Common myeloid progenitor, CD34-positive (primary cell): Measurements from ENCODE around the gene FTO.

Experiments
- CTCF ChIA-PET: fragments of 350-600 bp; sonication (Branson Sonifier 250); formaldehyde crosslinking; loops from one replicate; lab custom pipeline; 2021; ENCODE audit warnings: antibody characterized with exemption; lab: Charles Lee
- POLR2A ChIA-PET: fragments of 350-600 bp; sonication (Branson Sonifier 250); formaldehyde crosslinking; loops from one replicate; lab custom pipeline; 2021; ENCODE audit warnings: antibody characterized with exemption; lab: Charles Lee
- DNase-seq, 3 donors: peaks; one replicate each; pipeline versions ENCODE4 v3.0.0 to v3.0.0-alpha.2; 2013
- H3K27ac ChIP-seq, 2 experiments: 1 replicate in 1 of 2; 2 replicates in 1 of 2; pipeline ENCODE4 v1.7.0; 2013; ENCODE audit warnings: inconsistent platforms in 2 of 2, low read length in 2 of 2, mild to moderate bottlenecking in 2 of 2, low read depth in 1 of 2, moderate library complexity in 1 of 2; ENCODE audit not compliant: severe bottlenecking in 2 of 2, insufficient read depth in 1 of 2, poor library complexity in 1 of 2
- H3K27me3 ChIP-seq, 5 experiments: replicated peaks in 2 of 5; 1 replicate in 3 of 5; 2 replicates in 2 of 5; pipeline versions ENCODE4 v1.6.1 to v1.7.0; 2013; ENCODE audit warnings: low read length in 4 of 5, mild to moderate bottlenecking in 2 of 5, moderate library complexity in 2 of 5, inconsistent platforms in 1 of 5; ENCODE audit not compliant: insufficient read depth in 5 of 5, control insufficient read depth in 4 of 5
- H3K36me3 ChIP-seq, 4 experiments: 1 replicate in 2 of 4; 2 replicates in 2 of 4; pipeline versions ENCODE4 v1.6.1 to v1.7.0; 2013; ENCODE audit warnings: low read length in 3 of 4, control low read depth in 1 of 4, mild to moderate bottlenecking in 1 of 4; ENCODE audit not compliant: control insufficient read depth in 4 of 4, insufficient read depth in 4 of 4
- H3K4me1 ChIP-seq, 4 experiments: 1 replicate in 3 of 4; 2 replicates in 1 of 4; pipeline versions ENCODE4 v1.6.1 to v1.7.1; 2013; ENCODE audit warnings: low read length in 3 of 4, mild to moderate bottlenecking in 3 of 4, control low read depth in 1 of 4, inconsistent platforms in 1 of 4, moderate library complexity in 1 of 4; ENCODE audit not compliant: control insufficient read depth in 4 of 4, insufficient read depth in 4 of 4; ENCODE audit errors: control extremely low read depth in 1 of 4
- H3K4me3 ChIP-seq, 7 experiments: 1 replicate in 4 of 7; 2 replicates in 3 of 7; pipeline versions ENCODE4 v1.5.1 to v1.7.0; 2013; ENCODE audit warnings: mild to moderate bottlenecking in 7 of 7, low read length in 6 of 7, moderate library complexity in 6 of 7, inconsistent platforms in 2 of 7, low read depth in 2 of 7, control low read depth in 1 of 7; ENCODE audit not compliant: insufficient read depth in 4 of 7, control insufficient read depth in 1 of 7; ENCODE audit errors: extremely low read depth in 1 of 7
- H3K9me3 ChIP-seq, 5 experiments: 1 replicate in 4 of 5; 2 replicates in 1 of 5; pipeline versions ENCODE4 v1.6.1 to v1.7.1; 2013; ENCODE audit warnings: low read length in 4 of 5, mild to moderate bottlenecking in 2 of 5, inconsistent platforms in 1 of 5, low read depth in 1 of 5, moderate library complexity in 1 of 5; ENCODE audit not compliant: control insufficient read depth in 4 of 5, insufficient read depth in 2 of 5; ENCODE audit errors: control extremely low read depth in 1 of 5
- WGBS: methylation state at CpG from one replicate; pipeline ENCODE4 v1.1.5; 2013; ENCODE audit not compliant: insufficient coverage; 5-methylcytosine and 5-hydroxymethylcytosine counted together

The FTO gene

DNA sequence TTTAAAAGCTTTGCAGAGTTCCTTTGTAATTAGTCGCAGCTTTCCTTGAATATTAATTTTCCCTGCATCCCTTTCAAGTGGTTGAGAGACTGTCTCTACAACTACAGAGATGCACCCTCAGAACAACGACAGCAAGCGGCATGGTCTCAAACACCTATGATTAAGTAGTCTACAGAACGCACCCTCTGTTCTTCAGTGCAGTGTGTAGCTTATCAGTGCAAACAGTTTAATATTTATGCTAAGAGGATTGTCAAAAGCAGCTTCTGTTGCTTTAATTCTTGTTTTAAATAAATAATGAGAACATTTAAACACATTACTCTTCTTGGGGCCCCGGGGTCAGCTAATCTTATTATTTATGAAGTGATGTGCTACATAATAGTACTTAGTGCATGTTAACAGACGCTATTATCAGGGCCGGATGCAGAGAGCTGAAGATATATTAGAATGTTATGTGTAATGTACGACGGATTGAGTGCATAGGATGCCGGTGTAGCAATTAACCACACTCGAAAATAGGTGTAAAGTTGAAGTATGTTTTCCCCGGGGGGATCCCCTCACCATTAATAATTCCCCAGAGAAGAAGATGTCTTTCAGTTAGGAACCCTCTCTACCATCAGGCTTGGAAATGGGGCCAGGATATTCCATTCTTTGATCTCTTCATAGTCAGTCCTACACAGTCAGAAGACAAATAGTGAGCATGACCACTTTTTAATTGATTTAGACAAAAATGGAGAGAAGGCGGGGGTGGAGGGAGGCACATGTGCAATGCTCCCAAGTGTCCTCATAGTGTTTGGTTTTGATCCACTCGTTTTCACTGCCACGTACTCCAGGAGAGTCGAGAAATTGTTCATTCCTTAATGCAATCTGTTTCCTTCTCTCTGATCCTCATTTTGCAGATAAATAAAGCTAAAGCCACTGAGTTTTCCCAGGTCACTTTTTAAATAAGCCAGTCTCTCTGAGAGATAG lies 406.3 kb downstream of the FTO start:
- CTCF ChIA-PET: no interaction called here
- WGBS: 97% methylated on average over 12 of the region's 16 CpGs
- DNase-seq: no peak
- H3K27ac ChIP-seq: no peak overlapping the region
- H3K4me1 ChIP-seq: no peaks in the 10 kb centered on the region
- H3K4me3 ChIP-seq: no peak overlapping the region
- no peaks in the 10 kb centered on the region for H3K9me3 ChIP-seq
- H3K27me3 ChIP-seq: no peaks in the 10 kb centered on the region
- H3K36me3 ChIP-seq: peaks cover 0 to 20% (median 9%) of the 10 kb centered on the region in 4 experiments
- POLR2A ChIA-PET: interaction anchor here (0.5 kb wide), 1 partner anchor 733 kb away, joined by 5 read pairs; no protein-coding TSS in a partner anchor

DNA sequence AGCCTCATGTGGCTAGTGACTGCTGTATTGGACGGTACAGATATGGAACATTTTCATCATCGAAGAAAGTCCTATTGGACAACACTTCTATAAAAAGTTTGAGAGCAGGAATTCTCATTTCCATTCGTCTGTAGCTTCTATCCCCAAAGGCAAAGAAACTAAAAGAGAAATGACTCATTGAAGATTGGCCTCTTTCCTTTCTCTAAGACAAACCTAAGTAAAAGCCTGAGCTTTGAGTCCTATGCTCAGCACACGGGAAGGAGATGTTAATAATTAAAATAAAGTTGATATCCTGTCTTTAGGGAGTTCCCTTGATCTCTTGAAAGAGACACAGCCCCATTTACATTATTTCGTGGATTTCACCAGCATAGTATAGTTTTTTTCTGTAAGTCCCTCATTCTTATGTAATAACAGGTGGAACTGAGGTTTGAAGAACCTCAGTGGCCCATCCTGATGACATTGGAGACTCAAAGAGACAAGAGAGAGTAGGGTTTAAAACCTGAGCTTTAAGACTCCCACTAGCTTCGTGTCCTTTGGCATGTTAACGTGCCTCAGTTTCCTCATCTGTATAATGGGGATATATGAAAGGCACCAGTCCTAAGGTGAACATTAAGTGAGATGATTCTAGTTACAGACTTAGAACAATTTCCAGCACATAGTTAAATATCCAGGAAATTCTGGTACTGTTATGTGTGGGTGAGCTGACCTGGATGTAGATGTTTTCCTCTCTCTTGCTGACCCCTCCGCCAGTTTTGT lies 408.7 kb downstream of the FTO start:
- H3K36me3 ChIP-seq: peaks cover 0 to 20% (median 9%) of the 10 kb centered on the region in 4 experiments
- H3K9me3 ChIP-seq: no peaks in the 10 kb centered on the region
- H3K4me3 ChIP-seq: no peak overlapping the region
- H3K27me3 ChIP-seq: no peaks in the 10 kb centered on the region
- CTCF ChIA-PET: no interaction called here
- H3K4me1 ChIP-seq: no peaks in the 10 kb centered on the region
- WGBS: 93% methylated on average over 5 of the region's 8 CpGs
- H3K27ac ChIP-seq: no peak overlapping the region
- DNase-seq: no peak
- POLR2A ChIA-PET: interaction anchor here (0.6 kb wide), 1 partner anchor 1430 kb away, joined by 5 read pairs; no protein-coding TSS in a partner anchor

DNA sequence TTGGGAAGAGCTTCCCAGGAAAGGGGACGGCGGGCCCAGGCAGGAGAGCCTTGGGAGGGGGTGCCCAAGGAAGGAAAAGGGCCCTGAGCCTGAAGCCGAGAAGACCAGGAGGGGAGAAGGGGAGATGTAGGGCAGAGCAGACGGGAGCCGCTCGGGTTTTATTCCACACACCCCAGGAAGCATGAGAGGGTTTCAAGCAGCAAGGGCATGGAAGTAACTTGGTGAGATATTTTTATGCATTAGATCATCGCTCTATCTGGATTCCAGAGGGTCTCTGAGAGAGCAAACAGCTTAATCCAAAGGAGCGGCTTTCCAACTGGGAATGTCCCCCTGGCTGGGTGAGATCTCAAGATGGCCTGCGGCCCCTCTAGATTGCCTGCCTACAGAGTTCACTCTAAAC lies 411.6 kb downstream of the FTO start:
- Histone ChIP-seq H3K27me3 (no peaks in the 10 kb centered on the region), H3K36me3 (peaks cover 0 to 20% (median 9%) of the 10 kb centered on the region in 4 experiments), H3K4me3 (no peak overlapping the region), H3K4me1 (no peaks in the 10 kb centered on the region), H3K9me3 (no peaks in the 10 kb centered on the region), H3K27ac (no peak overlapping the region)
- ChIA-PET CTCF (no interaction called here), POLR2A (interaction anchor here (0.6 kb wide), 1 partner anchor 18 kb away, joined by 3 read pairs; no protein-coding TSS in a partner anchor)
- DNase-seq: no peak
- 100% methylated on average over 9 of the region's 9 CpGs for WGBS

DNA sequence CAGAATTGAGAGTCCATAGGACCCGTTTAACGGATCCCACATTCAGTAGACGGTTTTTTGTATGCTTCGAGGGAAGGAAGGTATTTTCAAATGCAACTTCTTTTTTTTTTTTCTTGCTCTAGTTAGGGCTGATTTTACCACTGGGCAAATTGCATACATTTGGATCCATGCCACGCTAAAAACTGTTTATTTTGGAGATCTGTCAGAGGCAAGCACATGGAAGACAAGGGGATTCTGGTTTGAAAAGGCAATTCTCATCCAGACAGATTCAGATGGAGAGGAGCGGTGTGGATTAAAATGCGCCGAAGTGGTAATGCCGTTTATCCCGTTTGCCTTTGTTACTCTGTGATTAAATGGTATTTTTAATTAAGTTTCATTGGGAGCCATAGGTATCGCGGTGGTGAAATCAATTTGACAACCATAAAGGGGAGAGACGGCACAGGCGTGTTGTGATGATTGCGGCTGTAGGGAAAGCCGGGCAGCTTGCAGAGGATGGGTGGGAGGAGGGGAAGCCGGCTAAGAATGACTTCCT lies 412.2 kb downstream of the FTO start:
- Histone ChIP-seq H3K36me3 (peaks cover 0 to 20% (median 9%) of the 10 kb centered on the region in 4 experiments), H3K9me3 (no peaks in the 10 kb centered on the region), H3K27ac (no peak overlapping the region), H3K4me3 (no peak overlapping the region), H3K4me1 (no peaks in the 10 kb centered on the region), H3K27me3 (no peaks in the 10 kb centered on the region)
- ChIA-PET POLR2A (interaction anchor here (0.6 kb wide), 1 partner anchor 19 kb away, joined by 3 read pairs; no protein-coding TSS in a partner anchor), CTCF (no interaction called here)
- no peak for DNase-seq
- WGBS: 97% methylated on average over 17 of the region's 17 CpGs

DNA sequence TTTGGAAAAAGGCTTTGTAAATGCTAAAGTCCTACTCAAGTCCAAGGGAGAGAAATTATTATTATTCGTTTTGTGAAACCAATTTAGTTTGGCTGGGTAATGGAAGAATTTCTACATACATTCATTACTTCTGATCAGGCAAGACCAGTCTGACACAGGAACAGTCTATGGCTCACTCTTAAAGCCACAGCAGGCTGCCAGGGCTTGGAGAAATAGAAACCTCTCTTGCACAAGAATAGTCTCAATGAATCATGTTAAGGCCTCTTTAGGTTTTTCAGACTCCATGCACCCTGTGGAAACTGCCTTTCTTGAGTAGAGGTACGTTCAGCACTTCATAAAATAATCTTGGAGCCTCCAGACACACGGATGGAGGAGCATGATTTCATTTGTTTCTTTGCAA lies 414.9 kb downstream of the FTO start:
- DNase-seq: no peak
- H3K9me3 ChIP-seq: no peaks in the 10 kb centered on the region
- WGBS: 100% methylated on average over 2 of the region's 3 CpGs
- H3K27ac ChIP-seq: no peak overlapping the region
- H3K27me3 ChIP-seq: no peaks in the 10 kb centered on the region
- peaks cover 0 to 3% (median 1%) of the 10 kb centered on the region in 4 experiments for H3K36me3 ChIP-seq
- ChIA-PET POLR2A (no interaction called here), CTCF (no interaction called here)
- H3K4me3 ChIP-seq: no peak overlapping the region
- peaks cover 0 to 3% (median 0%) of the 10 kb centered on the region in 4 experiments for H3K4me1 ChIP-seq

DNA sequence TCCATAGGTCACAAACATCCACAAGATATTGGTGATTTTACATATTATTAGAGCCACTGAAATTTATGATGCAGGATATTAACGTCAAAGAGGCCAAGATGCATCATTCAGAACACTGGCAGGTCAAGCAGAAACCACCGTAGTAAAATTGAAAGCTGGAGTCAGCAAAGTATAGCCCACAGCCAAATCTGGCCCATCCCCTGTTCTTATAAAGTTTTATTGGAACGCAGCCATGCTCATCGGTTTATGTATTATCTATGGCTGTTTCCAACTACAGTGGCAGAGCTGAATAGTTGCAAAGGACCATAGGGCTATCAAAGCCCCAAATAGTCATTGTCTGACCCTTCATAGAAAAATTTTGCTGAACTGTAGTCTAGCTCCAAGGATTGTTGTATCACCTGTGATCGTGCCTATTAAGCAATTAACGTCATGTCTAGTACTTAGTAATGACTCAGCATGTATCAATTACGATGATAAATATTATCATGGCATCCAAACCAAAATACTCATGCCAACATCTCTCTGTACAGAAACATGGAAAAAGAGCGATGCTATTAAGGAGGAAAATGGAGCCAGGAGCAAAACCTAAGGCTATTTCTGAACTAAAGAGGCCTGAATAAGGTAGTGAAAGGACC lies 417.0 kb downstream of the FTO start:
- CTCF ChIA-PET: no interaction called here
- DNase-seq: no peak
- Histone ChIP-seq H3K27ac (no peak overlapping the region), H3K4me1 (peaks cover 0 to 3% (median 0%) of the 10 kb centered on the region in 4 experiments), H3K9me3 (no peaks in the 10 kb centered on the region), H3K27me3 (no peaks in the 10 kb centered on the region), H3K36me3 (no peaks in the 10 kb centered on the region), H3K4me3 (no peak overlapping the region)
- POLR2A ChIA-PET: no interaction called here
- 100% methylated on average over 6 of the region's 8 CpGs for WGBS
